NCI-H187 treated with DMSO at 0.1 percent for 48 hours (cell line): ENCODE data around the gene ADH1B.
"Not testable (repeated sequence)": the region's sequence is repeated elsewhere in the genome, so short reads cannot be mapped to it uniquely, and the experiment has no call there.

ENCODE experiments used
- DNase-seq: peaks from one replicate; lab custom pipeline; 2025; lab: John Stamatoyannopoulos, UW

Gene ADH1B

DNA sequence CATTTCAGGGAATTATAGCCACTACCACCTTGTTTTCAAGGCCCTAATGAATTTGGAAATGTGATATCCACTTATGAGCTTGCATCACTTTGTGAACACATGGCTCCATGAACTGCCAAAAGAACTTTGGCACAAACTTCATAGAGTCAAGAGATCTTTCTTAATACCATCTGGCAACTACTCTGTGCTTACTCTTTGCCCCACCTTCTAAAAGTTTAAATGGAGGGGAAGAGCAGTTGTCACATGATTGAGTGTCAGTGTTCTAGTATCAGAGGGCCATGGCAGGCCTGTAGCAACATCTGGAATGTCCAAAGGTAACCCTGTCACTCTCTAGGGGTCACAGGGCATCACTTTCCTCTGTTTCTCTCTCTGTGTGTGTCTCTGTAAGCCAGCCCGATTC lies 2.6 kb upstream of the ADH1B start:
- DNase-seq: no peak

DNA sequence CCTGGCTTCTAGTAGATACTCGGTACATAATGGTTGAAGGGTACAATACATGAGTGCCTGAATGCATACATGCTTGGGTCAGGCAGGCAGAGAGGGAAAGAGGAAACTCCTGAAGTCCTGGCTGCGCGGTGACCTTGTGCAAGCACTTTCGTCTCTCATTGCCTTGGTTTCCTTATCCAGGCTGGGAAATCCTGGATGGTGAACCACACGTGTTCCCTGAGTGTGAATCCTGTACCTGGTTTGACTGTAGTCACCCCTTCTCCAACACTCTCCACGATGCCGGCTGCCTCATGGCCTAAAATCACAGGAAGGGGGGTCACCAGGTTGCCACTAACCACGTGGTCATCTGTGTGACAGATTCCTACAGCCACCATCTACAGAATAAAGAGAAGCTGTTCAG lies 3.4 kb downstream of the ADH1B start:
- not testable (repeated sequence) for DNase-seq

DNA sequence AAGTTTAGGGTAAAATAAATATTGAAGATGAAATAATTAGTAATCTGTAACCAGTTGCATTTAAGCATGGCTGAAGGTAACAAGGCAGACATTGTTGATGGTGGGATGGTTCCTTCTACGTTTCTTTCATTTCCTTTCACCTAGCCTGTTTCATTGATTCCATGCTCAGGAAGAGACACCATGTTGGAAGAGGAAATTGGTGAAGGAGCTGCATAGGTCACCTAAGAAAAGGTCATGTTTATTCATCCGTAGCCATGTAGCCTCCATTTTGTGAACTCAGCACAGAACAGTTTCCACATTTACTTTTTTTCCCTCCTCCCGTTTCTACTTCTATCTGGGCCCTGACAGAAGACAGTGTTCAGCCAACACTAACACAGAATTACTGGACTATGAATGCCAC lies 3.8 kb downstream of the ADH1B start:
- DNase-seq: no peak

DNA sequence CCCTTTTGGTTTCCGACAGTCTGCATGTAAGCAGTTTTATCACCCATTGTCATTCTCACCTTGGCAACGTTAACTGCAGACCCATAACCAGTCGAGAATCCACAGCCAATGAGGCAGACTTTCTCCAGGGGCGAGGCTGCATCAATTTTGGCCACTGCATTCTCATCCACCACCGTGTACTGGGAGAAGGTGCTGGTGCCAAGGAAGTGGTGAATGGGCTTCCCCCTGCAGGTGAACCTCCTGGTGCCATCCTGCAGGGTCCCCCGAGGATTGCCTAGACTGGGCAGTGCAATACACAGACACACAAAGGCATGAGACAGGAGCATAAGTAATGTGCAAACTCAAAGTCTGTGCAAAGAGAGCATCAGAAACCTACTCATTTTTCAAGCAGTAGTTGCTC lies 5.4 kb downstream of the ADH1B start:
- DNase-seq: no peak

DNA sequence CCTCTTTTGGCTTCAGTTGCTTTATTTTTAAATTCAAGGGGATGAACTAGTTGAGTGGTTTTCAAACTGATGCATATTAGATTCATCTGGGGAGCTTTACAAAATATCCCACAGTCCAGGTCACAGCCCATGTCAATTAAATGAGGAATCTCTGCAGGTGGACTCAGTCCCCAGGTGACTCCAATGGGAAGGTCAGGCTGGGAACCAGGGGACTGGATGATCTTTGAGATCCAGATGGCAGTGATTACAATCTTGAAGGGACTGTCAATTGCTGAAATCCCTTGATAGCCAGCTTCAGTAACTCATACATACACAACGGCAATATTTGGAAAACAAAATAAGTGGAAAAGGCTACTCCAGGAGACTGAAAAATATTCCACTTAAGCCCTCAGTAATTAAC lies 7.0 kb downstream of the ADH1B start:
- no peak for DNase-seq

DNA sequence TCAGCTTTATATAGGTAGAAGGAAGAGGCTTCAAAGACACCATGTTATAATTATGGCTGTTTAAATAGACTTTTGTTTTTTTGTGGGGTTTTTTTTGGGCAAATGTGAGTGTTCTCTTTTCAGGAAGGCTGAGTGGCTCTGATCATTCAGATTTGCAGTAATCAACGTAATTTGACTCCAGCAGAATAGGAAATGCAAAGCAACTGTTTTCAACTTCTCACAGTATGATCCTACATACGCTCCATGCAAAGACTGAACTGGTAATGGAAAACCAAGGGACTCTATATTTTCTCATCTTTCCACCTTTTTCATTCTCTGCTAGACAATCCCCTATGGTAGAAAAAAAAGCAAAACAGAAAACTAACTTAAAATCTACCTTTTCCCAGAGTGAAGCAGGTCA lies 10.8 kb downstream of the ADH1B start:
- no peak for DNase-seq

DNA sequence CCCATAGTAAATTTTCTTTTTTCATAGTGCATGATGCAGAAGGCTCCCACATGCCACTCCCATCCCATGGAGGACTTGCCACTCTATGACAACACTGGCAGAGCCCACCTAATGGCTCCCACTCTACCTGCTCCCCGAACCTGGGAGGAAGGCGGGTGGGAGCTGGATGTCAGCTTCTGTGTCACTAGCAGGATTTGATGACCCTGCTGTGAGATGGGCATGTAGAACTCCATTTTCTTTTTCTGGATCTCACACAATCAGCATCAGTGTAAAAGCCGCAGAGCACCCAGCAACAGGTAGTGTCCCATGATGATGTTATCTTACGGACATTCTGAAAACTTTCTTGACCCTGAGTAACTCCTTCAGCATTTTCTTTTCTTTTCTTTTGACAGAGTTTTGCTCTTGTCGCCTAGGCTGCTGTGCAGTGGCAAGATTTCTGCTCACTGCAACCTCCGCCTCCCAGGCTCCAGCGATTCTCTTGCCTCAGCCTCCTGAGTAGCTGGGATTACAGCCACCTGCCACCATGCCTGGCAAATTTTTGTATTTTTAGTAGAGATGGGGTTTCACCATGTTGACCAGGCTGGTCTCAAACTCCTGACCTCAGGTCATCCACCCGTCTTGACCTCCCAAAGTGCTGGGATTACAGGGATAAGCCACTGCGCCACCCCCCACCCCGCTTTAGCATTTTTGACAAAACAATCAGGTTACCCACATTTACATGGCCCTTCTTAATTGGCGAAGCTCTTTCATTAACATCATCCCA lies 15.4 kb downstream of the ADH1B start:
- DNase-seq: no peak

DNA sequence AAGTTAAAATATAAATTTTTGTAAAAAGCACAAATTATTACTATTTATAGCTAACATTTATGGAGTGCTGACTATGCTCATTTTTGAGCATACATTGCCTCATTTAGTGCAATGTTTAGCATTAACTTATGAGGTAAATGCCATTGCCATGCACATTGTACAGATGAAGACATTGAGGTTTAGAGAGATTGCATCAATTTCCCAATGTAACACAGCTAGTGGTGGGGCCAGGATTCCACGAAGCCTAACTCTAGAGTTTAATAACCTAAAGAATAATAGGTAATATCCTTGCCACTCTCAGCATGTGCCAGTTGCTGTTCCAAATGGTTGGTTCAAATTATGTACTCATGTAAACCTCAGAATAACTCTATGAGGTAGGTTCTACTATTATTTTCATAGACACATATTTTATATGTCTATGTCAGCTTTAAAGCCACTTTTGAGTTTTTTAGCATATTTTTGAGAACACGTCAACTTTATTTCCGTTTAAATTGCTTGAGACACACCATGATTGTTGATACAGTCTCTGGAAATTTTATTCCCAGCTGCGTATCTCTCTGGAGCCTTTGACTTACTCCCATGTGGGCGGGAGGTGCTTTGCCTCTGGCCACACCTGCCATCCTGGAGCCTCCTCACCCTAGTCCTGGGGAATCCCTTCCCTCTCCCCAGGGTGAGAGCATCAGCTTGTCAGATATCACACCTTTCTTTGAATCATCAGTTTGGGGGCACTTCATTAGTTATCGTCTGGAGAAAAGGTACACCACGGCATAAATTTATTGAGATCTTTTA lies 19.6 kb downstream of the ADH1B start:
- DNase-seq: no peak

DNA sequence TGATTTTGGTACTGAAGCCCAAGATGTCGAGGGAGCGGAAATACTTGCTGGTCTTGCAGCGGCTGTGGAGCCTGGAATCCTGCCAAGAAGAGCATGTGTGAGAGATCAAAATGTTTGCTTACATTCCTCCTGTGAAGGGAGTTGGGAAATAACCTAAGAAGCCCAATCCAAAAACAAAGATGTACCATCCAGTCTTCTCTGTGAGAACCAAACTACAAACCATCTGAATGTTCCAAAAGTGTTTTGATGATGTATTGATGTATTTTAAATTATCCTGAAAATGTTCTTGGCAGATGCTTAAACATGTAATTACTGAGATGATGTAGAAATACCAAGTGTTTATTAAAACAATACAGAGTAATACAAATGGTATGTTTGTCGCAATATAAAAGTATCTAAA lies 20.3 kb downstream of the ADH1B start:
- DNase-seq: no peak

DNA sequence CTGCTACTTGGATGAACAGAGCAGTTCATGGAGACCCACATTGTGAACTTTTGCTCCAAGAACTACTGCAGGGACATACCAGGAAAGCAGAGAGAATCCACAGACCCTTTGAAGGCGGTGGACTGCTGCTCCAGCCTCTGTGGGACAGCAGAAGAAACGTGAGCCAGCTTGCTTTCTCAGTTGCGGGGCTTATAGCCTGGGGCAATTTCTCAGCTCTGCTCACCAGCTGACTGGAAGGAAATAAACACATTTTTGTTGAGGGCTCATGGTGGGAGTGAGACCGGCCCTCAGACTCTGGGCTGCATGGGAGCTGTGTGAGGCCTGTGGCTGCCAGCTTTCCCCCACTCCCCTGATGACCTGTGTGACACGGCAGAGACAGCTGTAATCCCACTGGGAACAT lies 27.8 kb downstream of the ADH1B start:
- no peak for DNase-seq

DNA sequence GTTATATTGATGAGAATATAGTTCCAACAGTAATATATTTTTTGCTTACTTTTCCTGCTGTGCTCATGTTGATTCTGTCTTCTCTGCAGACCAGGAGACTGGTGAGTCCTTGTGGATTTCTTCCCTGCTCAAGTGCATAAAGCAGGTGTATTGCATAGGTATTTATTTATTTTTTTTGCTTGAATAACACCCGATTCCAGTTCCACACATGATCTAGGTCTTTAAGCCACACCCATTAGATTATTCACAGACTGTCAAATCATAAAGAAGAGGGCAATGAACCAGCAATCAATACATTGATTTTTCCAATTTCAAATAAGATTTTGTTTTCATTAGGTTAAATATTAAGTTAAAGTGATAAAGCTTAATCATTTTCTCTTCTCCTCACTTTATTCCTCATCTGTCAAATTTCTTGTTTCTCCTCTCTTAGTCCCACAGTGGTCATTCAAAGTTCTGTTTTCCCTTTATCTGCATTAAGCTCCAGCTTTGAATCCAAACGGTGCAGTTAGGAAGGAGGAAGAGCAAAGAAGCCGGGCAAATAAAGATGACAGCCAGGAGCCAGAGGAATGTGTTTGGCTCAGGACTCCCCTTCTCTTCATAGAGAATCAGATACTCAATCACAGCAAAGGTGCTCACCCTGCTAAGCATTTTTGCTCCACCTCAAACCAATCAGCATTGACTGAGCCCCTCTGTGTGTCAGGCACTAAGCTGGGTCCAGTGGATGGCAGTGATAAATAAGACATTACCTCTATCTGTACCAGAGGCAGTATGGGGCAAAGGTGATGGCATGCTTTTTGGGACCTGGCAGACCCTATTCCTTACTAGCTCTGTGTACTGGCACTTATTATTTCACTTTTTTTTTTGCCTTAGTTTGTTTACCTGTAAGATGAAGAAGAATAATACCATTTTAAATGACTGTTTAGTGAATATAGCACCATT lies 30.1 kb downstream of the ADH1B start, which contains the start of gene ADH1A:
TSS of gene ADH1A (minus strand) at position 138 of the 939 bp plus-strand sequence. CDS start at position 67, 71 bp downstream.
- no peak for DNase-seq

DNA sequence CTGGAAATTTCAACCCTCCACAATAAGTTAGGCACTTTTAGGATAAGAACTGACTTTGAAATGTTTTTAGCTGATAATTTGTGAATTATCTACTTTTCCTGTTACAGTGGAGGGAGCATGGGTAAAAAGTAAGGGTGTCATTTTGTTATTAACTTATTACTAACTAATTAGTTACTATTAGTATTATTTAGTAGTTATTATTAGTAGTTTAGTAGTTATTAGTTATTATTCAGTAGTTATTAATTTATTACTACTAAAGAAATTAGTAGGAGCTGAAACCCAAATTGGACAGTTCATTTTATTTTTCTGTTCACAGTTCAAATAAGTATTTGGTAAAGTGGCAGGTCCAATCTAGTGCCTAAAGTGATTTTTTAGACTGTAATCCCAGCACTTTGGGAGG lies 35.8 kb downstream of the ADH1B start:
- DNase-seq: no peak

DNA sequence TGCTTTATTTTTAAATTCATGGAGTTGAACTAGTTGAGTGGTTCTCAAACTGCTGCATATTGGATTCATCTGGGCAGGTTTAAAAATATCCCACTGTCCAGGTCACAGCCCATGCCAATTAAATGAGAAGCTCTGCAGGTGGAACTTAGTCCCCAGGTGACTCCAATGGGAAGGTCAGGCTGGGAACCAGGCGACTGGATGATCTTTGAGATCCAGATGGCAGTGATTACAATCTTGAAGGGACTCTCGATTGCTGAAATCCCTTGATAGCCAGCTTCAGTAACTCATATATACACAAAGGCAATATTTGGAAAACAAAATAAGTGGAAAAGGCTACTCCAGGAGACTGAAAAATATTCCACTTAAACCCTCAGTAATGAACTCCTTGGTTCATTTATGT lies 38.5 kb downstream of the ADH1B start:
- DNase-seq: no peak

DNA sequence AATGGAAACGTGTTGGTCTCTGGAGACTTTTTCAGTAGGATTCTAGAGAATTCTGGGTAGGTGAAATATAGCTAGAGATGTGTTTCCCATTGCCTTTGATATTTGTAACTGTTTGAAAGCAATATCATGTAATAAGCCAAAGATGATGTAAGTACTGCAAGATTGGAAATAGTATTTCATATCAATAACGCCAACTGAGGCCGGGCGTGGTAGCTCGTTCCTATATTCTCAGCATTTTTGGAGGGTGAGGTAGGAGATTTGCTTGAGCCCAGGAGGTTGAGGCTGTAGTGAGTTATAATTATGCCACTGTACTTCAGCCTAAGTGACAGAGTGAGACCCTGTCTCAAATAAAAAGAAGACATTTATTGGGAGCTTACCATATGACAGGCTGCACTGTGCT lies 39.9 kb downstream of the ADH1B start:
- no peak for DNase-seq

DNA sequence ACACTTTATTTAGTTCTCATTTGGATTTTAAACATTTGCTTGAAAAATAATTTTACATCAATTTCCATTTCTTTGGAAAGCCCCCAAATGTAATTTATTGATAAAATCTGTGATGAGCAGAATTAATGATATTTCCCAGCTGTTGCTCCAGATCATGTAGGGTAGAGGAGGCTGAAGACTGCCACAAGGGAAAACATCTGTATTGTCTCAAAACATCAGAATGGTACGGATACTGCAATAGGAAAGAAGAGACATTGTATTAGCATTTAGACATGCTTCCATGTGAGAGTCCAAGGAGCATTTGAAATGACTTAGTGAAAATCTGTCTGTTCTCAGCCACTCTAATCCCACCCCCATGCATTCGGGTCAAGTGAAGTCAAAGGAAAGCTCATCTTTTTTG lies 44.8 kb downstream of the ADH1B start:
- DNase-seq: no peak

DNA sequence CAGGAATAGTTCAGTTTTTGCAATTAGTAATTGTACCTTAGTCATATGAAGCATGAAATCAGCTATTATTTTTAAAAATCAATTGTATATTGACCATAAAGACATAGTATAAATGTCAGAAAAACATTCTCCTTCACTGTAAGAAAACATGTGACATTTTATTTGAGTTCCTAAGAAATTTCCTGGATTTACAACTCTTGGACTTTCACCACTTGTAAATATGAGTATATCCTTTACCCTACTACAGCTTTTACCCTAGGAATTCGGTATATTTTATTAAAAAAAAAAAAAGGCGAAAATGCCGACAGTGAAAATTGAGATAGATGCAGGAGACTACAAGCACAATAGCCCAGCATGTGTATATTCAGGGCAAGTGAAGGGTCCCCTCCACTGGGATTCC lies 45.3 kb downstream of the ADH1B start:
- no peak for DNase-seq

DNA sequence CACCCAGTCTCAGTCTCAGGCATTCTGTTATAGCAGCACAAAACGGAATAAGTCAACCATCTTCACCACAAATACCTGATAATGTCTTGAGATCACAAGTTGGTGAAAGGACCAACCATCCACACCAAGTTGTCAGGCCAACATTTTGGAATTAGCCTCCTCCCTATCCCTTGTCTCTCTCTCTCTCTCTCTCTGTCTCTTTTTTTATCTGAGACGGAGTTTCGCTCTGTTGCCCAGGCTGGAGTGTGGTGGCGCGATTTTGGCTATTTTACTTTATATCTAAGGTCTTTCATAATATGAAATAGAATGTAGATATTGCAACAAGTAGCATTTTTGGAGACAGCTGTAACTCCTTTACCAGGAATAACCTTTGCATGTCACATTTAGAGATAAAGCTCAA lies 46.2 kb downstream of the ADH1B start:
- DNase-seq: no peak

DNA sequence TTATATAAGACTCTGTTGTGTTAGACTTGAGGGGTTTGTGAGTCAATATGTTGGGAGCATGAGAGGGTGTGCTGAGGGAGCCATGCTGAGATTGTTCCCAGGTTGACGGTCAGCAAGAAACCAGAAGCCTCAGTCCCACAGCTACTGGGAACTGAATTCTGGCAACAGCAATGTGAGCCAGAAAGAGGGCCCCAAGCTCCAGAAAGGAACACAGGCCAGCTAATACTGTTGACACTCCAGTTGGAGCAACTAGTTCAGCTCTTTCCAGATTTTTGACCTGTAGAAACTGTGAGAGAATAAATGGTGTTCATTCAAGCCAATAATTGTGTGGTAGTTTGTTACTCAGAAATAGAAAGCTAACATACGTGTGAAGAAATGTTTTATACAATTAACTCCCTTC lies 47.5 kb downstream of the ADH1B start:
- no peak for DNase-seq

DNA sequence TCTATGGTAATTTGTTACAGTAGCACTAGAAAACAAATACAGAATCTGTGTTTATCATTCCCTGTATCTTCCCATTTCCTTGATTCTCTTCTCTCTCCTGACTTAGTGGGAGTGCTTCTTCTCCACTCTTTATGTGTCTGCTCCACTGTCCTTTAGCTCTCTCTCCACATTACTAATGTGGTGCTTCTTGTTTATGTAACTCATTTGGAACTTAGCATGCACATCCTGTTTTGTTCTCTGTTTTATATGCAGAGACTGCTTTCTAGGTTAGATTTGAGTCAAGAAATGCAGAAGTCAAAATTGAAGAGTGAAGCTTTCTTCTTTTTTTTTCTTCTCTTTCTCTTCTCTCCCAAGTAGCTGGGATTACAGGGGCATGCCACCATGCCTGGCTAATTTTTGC lies 56.3 kb downstream of the ADH1B start:
- no peak for DNase-seq
